Body of pancreas (tissue), 4 donors: ENCODE data around the gene PRRC2B. TPM values are rescaled to one million over a fixed set of nuclear protein-coding genes. Genes with fewer than 3 reads are reported as not detected.

Source experiments
- ATAC-seq: fragments of 150-250 bp; one replicate; pipeline ENCODE4 v1.9.1; 2016
- DNase-seq, 4 donors: peaks; one replicate each; pipeline ENCODE4 v3.0.0-alpha.2; 2019
- H3K27ac ChIP-seq, 4 donors: fragments of 200-600 bp; sonication (generic); 1 replicate in 3 of 4; 2 replicates in 1 of 4; pipeline versions ENCODE4 v1.5.1 to v1.6.1; 2016 to 2019; ENCODE audit warnings: mild to moderate bottlenecking in 1 of 4, mixed read lengths in 1 of 4, moderate library complexity in 1 of 4
- H3K27me3 ChIP-seq, 2 donors: fragments of 200-600 bp; sonication (generic); one replicate each; pipeline ENCODE4 v1.6.0; 2016; ENCODE audit warnings: mild to moderate bottlenecking in 1 of 2
- H3K36me3 ChIP-seq, 2 donors: fragments of 200-600 bp; sonication (generic); replicated peaks in 1 of 2; 2 replicates each; pipeline ENCODE4 v1.5.1; 2016; ENCODE audit warnings: low read depth in 2 of 2; ENCODE audit not compliant: insufficient read depth in 1 of 2
- H3K4me1 ChIP-seq: fragments of 200-600 bp; sonication (generic); one replicate; pipeline ENCODE4 v1.6.0; 2016
- H3K4me3 ChIP-seq, 2 donors: fragments of 200-600 bp; sonication (generic); 1 replicate in 1 of 2; 2 replicates in 1 of 2; pipeline ENCODE4 v1.5.1; 2016 to 2019
- H3K9me3 ChIP-seq, 3 donors: fragments of 200-600 bp; sonication (generic); 1 replicate in 2 of 3; 2 replicates in 1 of 3; pipeline ENCODE4 v1.5.1; 2016
- POLR2A ChIP-seq, 3 donors: fragments of 450-650 bp; IDR thresholded peaks; one replicate each; pipeline ENCODE4 v1.6.1; 2016; ENCODE audit warnings: antibody characterized with exemption in 3 of 3, mild to moderate bottlenecking in 2 of 3
- WGBS, 2 donors: methylation state at CpG; one replicate each; pipeline ENCODE4 v1.1.5; 2017; 5-methylcytosine and 5-hydroxymethylcytosine counted together
- intact Hi-C: fragments of 100-400 bp; cut with DNase I; formaldehyde crosslinking; loops from one replicate; pipeline ENCODE4 v1.15.1; 2023
- total RNA-seq, 2 donors: library from RNA; depleted of rRNA; stranded (reverse); fragments of >200 nt; gene quantifications; one replicate each; pipeline ENCODE4 v1.1.0, GENCODE V29; 2016
- TF ChIP-seq, protein P1 (sequence below), 7 experiments: fragments of 450-650 bp in 4 of 7; fragments of 200-600 bp in 3 of 7; sonication (generic) in 3 of 7; IDR thresholded peaks; one replicate each; pipeline ENCODE4 v1.5.1; 2016 to 2019; ENCODE audit warnings: antibody characterized with exemption in 7 of 7

The PRRC2B gene
- total RNA-seq, 2 donors from 2014 or later, result 78.3 to 177 TPM

DNA sequence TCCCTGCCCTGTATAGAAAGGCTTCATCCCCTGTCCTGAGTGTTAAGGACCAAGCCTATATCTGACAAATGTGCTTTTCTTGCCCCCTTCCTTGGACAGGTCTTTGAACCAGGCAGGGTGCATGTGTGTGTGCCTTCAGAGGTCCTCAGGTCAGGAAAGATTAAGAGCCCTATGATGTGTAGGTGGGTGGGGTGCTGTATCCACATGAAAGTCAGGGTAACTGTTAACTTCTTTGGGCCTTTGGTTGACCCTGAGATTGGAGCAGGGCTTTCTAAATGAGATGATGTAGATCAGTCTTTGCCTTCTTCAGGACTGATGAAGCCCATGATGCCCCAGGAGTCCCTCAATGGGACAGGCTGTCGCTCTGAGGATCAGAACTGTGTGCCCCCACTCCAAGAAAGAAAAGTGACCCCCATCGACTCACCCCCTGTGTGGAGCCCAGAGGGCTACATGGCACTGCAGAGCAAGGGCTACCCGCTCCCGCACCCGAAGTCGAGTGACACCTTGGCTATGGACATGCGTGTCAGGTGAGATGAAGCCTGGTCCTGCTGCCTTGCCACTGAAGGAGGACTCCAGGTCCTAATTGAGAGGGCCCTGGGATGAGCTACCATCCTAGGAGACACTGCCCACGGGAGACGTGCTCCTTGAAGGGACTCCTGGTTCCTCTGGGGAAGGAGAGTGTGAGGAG, 79.5 kb downstream of the PRRC2B start:
- ATAC-seq (no peak), DNase-seq (no peak)
- Histone ChIP-seq H3K27me3 (no peaks in the 10 kb centered on the region), H3K4me3 (no peak overlapping the region), H3K36me3 (peaks cover 27 to 70% of the 10 kb centered on the region in 2 donors), H3K9me3 (no peaks in the 10 kb centered on the region), H3K4me1 (no peaks in the 10 kb centered on the region), H3K27ac (no peak overlapping the region)
- intact Hi-C loops, result no loop called here
- WGBS, 2 donors, result 92% methylated on average over 2 to 9 of the region's 9 CpGs
- TF ChIP-seq, protein P1, sequence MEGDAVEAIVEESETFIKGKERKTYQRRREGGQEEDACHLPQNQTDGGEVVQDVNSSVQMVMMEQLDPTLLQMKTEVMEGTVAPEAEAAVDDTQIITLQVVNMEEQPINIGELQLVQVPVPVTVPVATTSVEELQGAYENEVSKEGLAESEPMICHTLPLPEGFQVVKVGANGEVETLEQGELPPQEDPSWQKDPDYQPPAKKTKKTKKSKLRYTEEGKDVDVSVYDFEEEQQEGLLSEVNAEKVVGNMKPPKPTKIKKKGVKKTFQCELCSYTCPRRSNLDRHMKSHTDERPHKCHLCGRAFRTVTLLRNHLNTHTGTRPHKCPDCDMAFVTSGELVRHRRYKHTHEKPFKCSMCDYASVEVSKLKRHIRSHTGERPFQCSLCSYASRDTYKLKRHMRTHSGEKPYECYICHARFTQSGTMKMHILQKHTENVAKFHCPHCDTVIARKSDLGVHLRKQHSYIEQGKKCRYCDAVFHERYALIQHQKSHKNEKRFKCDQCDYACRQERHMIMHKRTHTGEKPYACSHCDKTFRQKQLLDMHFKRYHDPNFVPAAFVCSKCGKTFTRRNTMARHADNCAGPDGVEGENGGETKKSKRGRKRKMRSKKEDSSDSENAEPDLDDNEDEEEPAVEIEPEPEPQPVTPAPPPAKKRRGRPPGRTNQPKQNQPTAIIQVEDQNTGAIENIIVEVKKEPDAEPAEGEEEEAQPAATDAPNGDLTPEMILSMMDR (IDR thresholded peaks at IDR 0.05), result no peak
- no peak for TF ChIP-seq POLR2A (IDR thresholded peaks at IDR 0.05)

DNA sequence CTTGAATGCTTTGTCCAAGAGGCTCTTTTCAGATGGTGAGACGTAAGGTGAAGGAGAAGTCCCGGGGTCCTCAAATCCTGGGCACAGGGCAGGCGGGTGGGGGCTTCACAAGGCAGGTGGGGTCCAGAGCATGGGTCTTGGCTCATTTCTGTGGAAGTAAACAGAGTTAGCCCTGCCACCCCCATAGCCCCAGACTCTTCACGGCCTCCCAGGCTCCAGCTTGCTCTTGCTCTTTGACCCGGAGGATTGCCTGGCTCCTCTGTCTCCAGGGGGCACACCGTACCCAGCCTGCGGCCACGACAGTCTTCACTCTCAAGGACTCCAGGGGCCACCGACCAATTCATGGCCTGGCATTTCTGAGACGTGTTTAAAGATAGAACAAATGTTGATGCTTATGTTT, 80.0 kb downstream of the PRRC2B start:
- Histone ChIP-seq H3K36me3 (peaks cover 30 to 67% of the 10 kb centered on the region in 2 donors), H3K4me1 (no peaks in the 10 kb centered on the region)
- WGBS, 2 donors, result 78 to 85% methylated on average over 10 of the region's 10 CpGs

DNA sequence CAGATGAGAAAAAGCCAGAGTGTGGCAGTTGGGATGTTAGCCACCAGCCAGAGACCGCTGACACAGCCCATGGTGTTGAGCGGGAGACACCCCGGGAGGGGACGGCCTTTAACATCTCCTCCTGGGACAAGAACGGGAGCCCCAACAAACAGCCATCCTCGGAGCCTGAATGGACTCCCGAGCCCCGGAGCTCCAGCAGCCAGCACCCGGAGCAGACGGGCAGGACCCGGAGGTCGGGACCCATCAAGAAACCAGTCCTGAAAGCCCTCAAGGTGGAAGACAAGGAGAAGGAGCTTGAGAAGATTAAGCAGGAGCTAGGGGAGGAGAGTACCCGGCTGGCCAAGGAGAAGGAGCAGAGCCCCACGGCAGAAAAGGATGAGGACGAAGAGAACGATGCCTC, 80.8 kb downstream of the PRRC2B start:
- no peak overlapping the region for H3K27ac ChIP-seq
- no peaks in the 10 kb centered on the region for H3K27me3 ChIP-seq
- no peak for DNase-seq
- intact Hi-C loops, result loop anchor here (5.0 kb wide), 1 partner anchor 122 kb away; no protein-coding TSS in a partner anchor
- ATAC-seq, result no peak
- no peak overlapping the region for H3K4me3 ChIP-seq
- TF ChIP-seq, protein P1 (IDR thresholded peaks at IDR 0.05), result no peak
- no peak for TF ChIP-seq POLR2A (IDR thresholded peaks at IDR 0.05)
- H3K36me3 ChIP-seq, result peaks cover 36 to 71% of the 10 kb centered on the region in 2 donors
- 89 to 93% methylated on average over 12 to 16 of the region's 16 CpGs for WGBS, 2 donors
- no peaks in the 10 kb centered on the region for H3K9me3 ChIP-seq
- no peaks in the 10 kb centered on the region for H3K4me1 ChIP-seq

More for the DNA sequence above, 80.0 kb downstream of the PRRC2B start:
- DNase-seq (no peak), ATAC-seq (no peak)
- Histone ChIP-seq H3K27ac (no peak overlapping the region), H3K4me3 (no peak overlapping the region), H3K27me3 (no peaks in the 10 kb centered on the region), H3K9me3 (no peaks in the 10 kb centered on the region)
- TF ChIP-seq POLR2A (IDR thresholded peaks at IDR 0.05), result no peak
- TF ChIP-seq, protein P1 (IDR thresholded peaks at IDR 0.05), result no peak
- intact Hi-C loops, result no loop called here

DNA sequence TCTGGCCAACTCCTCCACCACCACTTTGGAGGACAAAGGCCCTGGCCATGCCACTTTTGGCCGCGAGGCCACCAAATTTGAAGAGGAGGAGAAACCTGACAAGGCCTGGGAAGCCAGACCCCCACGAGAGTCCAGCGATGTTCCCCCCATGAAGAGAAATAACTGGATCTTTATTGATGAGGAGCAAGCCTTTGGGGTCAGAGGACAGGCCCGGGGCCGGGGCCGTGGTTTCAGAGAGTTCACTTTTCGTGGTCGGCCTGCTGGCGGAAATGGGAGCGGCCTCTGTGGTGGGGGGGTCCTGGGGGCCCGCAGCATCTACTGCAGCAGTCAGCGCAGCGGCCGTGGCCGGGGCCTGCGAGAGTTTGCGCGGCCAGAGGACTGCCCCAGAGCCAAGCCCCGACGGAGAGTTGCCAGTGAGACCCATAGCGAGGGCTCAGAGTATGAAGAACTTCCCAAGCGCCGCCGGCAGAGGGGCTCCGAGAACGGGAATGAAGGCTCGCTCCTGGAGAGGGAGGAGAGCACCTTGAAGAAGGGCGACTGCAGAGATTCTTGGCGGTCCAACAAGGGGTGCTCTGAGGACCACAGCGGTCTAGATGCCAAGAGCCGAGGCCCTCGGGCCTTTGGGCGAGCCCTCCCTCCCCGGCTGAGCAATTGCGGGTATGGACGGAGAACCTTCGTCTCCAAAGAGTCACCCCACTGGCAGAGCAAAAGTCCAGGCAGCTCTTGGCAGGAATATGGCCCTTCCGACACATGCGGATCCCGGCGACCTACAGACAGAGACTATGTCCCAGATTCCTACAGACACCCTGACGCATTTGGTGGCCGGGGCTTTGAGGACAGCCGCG, 81.4 kb downstream of the PRRC2B start:
- intact Hi-C loops, result loop anchor here (5.0 kb wide), 1 partner anchor 123 kb away; no protein-coding TSS in a partner anchor
- 87 to 92% methylated on average over 25 to 46 of the region's 46 CpGs for WGBS, 2 donors
- peaks cover 36 to 66% of the 10 kb centered on the region in 2 donors for H3K36me3 ChIP-seq
- ATAC-seq (no peak), DNase-seq (no peak)
- no peaks in the 10 kb centered on the region for H3K4me1 ChIP-seq
- no peak overlapping the region for H3K27ac ChIP-seq
- no peak overlapping the region for H3K4me3 ChIP-seq
- H3K9me3 ChIP-seq, result no peaks in the 10 kb centered on the region
- TF ChIP-seq, protein P1 (IDR thresholded peaks at IDR 0.05), result no peak
- TF ChIP-seq POLR2A (IDR thresholded peaks at IDR 0.05), result no peak
- H3K27me3 ChIP-seq, result no peaks in the 10 kb centered on the region
